GM18870 (cell line): ENCODE measurements around the gene NCAPH2.

Experiments used
- ATAC-seq: cut with Tn5 transposase; IDR thresholded peaks from one replicate; pipeline ENCODE4 v1.9.1; 2021; ENCODE audit warnings: moderate library complexity; ENCODE audit not compliant: unreplicated experiment

Gene NCAPH2

DNA sequence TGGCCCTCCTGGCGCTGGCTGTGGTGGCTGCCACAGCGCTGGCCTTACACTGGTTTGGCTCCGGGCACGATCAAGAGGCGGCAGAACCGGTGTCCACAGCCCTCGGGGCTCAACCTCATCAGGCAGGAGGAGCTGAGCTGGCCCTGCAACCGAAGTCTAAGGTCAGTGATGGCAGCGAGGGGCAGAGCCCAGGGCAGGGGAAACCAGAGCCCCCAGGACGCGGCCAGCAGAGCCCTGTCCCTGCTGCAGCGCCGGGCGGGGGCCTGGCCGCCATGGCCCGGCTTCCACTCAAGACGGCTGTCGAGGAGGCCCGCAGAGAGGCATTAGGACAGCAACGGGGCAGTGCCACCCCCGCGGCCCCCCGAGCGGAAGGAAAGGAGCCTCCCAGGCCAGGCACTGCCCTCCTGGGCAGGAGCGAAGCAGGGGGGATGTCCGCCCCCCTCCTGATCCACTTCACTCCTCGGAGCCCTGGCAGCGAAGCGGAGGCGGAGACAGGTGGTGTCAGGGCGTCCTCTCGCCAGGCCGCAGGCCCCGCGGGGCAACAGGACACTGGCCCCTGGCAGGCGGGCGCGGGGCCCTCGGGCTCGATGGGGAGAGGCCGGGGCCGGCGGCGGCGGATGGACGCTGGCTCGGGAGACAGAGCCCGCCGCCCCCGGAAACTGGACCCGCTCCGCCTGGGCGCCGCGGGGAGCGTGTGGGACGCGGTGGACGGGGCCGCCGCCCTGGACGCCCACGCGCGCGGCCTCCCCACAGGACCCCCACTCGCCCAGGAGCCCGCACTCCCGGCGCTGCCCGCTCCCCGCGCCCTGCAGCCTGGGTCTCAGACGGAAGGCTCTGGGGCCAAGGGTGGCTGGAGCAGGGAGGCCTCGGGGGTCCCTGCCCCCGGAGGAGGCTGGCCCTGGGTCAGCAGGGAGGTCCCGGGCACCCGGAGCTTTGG, 38.6 kb downstream of the NCAPH2 start:
- ATAC-seq, result no peak

DNA sequence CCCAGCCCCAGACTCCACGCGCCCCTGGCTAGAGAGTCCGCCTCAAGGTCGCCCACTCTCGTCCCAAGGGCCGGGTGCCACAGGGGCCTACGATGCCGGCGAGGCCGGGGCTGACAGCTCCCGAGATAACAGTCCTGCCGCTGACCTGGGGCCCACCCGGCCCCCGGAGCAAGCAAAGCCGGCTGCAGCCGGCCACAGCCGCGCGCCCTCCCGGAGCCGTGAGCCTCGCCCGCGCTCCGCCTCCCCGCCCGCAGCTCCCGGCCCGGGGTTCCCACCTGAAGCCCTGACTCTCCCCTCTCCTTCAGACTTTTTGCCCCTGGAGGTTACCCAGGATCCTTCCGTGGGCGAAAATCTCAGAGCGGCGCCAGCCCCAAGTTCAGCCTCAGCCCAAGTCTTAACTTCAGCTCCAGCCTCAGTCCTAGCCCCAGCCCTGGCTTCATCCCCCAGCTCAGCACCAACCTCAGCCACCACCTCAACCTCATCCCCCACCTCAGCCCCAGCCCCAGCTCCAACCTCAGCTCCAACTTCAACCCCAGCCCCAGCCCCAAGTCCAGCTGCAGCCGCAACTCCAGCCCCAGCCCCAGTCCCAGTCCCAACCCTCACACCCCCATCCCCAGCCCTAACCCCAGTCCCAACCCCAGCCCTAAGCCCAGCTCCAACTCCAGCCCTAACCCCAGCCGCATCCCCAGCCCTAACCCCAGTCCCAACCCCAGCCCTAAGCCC, 39.4 kb downstream of the NCAPH2 start:
- no peak for ATAC-seq

DNA sequence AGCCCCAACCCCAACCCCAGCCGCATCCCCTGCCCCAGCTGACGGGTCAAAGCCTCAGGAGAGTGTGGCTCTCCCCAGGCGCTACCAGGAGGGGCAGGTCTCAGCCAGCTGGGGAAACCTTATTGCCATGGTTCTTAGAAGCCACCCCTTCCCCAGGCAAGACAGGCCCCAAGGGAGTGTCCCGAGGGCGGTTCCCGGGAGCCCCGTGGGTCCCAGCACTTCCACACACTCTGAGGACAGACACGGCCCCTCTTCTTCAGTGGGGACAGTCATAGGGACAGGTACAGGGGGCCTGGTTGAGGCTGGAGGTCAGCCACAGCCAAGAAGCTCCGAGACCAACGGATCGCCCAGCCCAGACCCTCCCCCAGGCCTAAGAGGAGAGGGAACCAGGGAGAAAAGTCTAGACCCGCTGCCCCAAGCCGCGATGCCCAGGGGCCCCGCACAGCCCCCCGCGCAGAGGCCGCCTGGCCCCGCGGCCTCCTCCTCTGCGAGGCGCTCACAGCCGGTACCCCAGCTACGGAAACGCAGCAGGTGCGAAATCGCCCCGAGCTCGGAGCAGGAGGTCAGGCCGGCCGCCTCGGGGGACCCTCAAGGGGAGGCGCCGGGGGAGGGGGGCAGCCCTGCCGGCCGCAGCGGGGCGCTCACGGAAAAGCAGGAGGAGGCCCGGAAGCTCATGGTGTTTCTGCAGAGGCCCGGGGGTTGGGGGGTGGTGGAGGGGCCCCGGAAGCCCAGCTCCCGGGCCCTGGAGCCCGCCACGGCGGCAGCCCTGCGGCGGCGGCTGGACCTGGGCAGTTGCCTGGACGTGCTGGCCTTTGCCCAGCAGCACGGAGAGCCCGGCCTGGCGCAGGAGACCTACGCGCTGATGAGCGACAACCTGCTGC, 40.3 kb downstream of the NCAPH2 start:
- no peak for ATAC-seq

DNA sequence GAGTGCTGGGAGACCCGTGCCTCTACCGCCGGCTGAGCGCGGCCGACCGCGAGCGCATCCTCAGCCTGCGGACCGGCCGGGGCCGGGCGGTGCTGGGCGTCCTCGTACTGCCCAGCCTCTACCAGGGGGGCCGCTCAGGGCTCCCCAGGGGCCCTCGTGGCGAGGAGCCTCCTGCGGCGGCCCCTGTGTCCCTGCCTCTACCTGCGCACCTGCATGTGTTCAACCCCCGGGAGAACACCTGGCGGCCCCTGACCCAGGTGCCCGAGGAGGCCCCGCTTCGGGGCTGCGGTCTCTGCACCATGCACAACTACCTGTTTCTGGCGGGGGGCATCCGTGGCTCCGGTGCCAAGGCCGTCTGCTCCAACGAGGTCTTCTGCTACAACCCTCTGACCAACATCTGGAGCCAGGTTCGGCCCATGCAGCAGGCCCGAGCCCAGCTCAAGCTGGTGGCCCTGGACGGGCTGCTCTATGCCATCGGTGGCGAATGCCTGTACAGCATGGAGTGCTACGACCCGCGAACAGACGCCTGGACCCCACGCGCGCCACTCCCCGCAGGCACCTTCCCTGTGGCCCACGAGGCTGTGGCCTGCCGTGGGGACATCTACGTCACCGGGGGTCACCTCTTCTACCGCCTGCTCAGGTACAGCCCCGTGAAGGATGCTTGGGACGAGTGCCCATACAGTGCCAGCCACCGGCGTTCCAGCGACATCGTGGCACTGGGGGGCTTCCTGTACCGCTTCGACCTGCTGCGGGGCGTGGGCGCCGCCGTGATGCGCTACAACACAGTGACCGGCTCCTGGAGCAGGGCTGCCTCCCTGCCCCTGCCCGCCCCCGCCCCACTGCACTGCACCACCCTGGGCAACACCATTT, 41.1 kb downstream of the NCAPH2 start:
- ATAC-seq, result no peak

DNA sequence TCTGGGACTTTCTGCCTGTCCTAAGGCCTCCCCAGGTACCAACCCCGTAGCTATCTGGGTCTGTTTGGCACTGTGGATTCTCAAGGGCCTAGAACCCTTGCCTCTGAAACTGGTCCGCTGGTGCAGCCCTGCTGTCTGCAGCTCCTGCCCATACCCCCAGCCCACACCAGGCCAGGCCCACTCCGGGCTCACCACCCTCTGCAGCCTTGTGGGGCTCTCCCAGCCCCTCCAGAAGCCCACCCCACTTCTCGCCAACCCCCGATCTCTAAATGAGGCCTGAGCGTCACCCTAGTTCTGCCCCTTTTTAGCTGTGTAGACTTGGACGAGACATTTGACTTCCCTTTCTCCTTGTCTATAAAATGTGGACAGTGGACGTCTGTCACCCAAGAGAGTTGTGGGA, 42.4 kb downstream of the NCAPH2 start:
- ATAC-seq, result no peak

DNA sequence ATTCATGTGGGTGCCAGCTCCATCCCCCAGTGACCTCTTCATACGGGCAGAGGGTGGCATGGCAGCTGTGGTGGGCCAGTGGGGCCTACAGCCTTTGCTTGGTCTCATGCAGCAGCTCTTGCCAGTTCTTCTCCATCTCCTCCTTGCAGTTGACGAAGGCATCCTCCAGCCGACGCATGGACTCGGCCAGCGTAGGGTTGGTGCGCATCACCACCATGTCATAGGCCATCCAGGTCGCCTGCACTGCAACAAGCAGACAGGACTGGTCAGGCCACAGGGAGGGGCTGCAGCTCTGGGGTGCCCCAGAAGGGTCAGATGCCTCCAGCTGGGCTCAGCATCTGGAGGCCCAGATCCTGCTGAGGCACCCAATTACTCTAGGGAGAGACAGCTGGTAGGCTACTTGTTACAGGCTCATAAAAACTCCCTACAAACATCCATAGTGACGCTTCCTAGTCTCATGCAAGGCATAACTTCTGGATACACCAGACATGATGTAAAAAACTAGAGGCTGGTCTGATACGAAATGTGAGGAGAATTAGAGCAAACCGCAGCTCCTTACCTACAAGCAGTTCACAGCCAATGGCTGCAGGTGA, 43.2 kb downstream of the NCAPH2 start:
- ATAC-seq, result no peak

DNA sequence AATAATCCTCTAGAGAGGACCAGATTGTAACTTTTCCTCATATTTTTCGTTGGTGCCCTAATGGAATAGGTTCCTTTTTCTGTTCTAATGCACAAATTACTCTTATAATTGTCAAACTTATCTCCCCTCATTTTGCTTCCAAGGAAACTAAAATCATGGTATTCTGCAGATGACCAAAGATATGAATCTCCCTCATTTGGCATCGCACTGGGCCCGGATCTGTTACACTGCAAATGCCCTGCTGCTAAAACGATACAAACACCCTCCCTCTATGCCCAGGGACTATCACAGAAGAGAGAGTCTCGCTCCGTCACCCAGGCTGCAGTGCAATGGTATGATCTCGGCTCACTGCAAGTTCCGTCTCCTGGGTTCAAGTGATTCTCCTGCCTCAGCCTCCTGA, 45.3 kb downstream of the NCAPH2 start:
- ATAC-seq, result no peak

DNA sequence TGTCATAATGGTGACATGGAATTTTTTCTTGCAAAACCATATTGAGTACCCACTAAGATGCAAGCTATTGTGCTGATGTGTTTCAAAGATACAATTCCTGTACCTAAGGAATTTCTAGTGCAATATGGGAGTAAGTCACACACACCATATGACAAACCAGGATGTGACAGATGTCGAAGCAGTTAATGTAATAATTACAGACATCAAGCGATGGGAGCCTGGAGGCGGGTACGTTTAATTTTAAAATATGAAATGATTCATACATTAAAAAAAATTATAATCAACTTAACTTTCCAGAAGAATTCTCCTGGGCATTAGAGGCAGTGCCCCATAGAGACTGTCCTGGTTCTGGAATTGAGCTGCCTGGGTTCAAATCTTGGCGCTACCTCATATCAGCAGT, 48.7 kb downstream of the NCAPH2 start:
- ATAC-seq, result no peak

DNA sequence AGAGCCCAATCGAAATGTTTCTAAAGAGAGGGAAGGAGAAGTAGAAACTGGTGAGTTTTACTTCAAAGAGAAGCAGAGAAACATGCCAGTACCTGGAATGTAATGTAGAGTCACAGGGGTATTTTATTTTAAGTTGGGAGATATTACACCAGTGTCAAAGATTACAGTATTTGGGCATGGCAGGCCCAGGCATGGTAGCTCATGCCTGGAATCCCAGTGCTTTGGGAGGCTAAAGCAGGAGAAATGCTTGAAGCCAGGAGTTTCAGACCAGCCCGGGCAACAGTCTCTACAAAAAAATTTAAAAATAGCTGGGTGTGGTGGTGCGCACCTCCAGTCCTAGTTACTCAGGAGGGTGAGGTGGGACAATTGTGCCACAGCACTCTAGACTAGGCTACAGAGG, 52.0 kb downstream of the NCAPH2 start:
- no peak for ATAC-seq

DNA sequence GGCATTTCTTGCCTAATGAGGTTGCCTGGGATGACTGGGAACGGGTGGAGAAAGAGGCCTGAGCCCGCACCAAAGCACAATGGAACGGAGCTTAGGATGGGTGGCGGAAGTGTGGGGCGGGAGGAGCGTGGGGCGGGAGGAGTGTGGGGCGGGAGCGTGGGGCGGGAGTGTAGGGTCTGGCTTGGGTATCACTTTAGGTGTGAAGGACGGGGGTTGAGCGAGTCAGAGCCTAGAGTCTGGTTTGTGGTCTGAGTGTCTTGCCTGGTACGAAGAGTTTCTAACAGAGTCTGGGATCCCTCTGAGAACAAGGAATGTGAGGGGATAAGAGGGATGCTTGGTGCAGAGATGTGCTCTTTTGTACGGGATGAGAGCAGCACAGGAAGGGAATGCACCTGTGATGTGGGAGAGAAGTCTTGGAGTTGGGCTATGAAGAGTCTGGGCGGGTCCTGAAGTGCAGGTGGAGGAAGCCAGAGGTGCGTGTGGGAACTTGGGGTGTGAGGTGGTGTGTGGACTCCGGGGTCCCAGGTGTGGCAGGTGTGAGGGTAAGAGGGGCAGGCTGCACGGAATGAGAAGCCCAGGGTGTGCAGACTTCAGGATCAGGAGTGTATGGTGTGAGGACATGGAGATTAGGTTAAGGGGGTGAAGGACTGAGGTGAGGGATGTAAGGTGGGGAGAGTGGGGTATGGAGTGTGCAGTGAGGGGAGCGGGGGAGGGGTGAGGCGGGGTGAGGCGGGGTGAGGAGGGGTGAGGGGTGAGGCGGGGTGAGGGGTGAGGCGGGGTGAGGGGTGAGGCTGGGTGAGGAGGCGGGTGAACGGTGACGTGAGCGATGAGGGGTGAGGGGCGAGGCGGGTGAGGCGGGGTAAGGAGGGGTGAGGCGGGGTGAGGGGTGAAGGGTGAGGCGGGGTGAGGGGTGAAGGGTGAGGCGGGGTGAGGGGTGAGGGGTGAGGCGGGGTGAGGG, 53.7 kb downstream of the NCAPH2 start:
- no peak for ATAC-seq

DNA sequence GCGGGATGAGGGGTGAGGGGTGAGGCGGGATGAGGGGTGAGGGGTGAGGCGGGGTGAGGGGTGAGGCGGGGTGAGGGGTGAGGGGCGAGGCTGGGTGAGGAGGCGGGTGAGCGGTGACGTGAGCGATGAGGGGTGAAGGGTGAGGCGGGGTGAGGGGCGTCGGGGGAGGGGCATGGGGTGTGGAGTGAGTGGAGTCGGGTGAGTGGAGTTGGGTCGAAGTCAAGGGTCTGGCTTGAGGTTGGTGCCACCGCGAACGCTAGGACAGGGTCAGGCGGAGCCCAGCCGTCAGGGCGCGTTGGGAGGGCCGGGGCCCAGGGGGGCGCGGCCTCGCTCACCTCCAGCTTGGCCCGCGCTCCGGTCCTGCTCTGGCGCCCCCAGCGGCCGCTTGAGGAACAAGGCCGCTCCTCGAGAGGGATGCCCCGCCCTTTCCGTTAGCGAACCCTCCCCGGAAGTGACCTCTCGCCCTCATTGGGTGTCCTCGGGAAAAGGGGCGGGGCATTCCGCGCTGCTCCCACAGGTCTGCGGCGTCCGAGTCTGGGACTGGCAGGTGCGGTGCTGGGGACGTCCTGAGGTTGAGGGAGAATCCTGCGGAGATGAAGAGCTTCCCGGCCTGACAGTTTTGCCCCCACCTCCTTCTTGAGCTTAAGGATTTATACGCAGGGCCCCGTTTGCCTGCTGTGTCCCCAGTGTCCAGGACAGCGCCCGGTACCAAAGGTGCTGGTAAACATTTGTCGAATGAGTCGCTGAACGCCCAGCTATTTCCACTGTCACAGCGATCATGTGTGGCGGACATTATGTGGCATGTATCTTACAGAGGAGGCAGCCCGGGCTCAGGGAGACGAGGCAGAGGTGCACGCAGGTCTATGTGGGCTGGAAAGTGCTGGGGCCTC, 54.7 kb downstream of the NCAPH2 start, which contains the start of gene SYCE3:
Gene SYCE3, minus strand, starts transcription at position 397 of the 890 bp plus-strand sequence. CDS start 6,514 bp downstream, outside the sequence.
- peak; percentile 74 for ATAC-seq

DNA sequence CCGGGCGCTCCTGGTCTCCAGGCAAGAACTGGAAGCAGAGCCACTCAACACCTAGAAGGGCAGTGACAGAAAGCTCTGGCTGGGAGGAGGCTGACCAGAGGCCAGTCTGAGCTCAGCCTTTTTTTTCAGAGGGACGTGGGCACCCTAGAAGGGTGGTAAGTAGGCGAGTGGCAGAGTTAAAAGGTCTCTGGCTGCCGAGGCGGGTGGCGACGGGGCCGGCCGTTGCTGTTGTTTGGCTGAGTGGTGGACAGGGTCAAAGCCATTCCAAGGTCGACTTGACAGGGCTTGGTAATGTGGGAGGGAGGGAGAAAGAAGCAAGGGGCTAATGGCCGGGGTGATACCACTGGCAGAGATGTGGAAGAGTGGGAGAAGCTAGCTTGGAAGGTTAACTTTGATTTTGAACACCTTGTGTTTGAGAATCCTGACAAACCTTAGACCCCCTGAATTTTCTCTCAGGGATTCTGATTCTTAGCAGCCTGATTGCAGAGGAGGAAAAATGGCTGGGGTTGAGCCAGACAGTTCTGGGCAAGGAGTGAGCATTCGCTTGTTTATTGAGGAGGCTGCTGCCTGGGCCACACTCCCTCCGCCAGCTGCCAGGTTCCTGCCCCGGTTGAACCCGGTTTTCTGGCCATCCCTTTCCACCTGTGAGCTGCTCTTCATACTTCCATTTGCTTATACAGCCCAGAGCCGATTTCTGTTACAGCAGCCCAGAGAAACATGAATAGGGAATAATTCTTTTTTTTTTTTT, 55.6 kb downstream of the NCAPH2 start:
- no peak for ATAC-seq

DNA sequence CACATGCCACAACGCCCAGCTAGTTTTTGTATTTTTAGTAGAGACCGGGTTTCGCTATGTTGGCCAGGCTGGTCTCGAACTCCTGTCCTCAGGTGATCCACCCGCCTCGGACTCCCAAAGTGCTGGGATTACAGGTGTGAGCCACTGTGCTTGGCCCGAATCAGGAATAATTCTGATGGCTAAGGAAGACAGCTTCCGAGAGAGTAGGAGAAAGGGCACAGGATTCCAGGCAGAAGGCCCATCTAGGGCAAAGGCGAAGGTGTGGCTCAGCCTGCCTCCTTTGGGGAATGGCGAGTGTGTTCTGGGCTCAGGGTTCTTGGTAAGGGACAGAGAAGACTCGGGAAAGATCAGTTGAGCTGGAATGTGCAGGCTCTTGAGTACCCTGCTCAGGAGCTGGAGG, 56.3 kb downstream of the NCAPH2 start:
- no peak for ATAC-seq

DNA sequence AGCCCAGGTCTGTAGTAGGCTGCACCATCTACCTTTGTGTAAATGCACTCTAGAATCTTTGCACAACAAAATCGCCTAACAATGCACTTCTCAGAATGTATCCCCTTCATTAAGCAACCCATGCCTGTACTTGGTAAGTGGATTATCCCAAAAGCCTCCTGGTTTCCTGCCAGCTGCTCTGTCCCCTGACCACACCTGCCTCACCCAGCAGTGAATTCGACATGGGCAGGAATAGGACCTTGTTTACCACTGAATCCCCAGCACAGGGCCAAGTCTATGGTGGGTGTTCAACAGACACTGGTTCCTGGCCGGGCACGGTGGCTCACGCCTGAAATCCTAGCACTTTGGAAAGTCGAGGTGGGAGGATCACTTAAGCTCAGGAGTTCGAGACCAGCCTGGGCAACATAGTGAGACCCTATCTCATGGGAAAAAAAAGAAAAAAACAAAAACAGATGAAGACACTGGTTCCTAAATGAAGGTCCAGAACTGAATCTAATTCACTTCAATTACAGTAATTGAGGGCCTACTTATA, 59.8 kb downstream of the NCAPH2 start:
- ATAC-seq, result no peak

DNA sequence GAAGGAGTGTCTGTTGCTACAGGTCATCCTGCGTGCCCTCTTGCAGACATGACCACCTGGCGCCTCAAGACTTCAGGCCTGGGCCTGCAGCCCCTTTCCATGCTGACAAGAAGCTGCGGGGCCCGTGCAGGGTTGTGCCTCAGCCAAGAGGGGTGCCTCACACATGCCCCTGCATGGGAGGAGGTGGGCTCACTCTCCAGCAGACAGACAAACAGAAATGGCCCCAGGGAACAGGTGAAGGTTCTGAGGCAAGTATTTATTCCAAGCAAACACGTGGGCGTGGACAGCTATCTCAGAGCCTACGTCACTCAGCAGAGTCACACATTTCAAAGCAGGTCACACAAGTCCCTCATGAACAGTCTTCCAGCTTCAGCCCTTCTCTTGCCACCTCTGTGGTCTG, 60.6 kb downstream of the NCAPH2 start:
- no peak for ATAC-seq

DNA sequence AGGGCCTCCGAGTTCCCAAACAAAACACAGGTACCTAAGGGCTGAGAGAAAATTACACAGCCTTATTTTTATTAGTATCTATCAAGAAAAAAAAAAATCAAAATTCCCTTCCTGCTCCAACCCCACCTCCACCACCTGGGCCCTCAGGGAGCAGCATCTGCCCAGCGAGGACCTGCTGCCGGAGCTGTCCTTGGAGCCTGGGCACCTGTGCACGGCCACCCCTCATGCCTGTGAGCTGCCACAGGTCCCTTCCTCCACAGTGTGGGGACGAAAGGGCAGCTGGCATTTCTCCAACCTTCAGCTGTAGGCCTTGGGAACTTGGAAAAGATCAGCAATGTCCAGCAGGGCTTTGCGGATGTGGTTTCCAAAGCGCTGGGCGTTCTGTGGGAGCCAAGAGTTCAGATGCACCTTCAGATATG, 61.0 kb downstream of the NCAPH2 start:
- no peak for ATAC-seq
